IPS DF 19.7 (cell line): ENCODE data around the gene HCST.
"Not testable (repeated sequence)": the region's sequence is repeated elsewhere in the genome, so short reads cannot be mapped to it uniquely, and the experiment has no call there.

Source experiments
- DNase-seq: peaks from one replicate; pipeline ENCODE4 v3.0.0-alpha.2; 2013; ENCODE audit warnings: low read depth, low spot score

HCST gene

GRCh38 chr19:35904311-35905068, 2.2 kb downstream of the HCST start:
- no peak for DNase-seq

- DNase-seq: no peak
These were observed 2.9 kb downstream of the HCST start for GRCh38 chr19:35905178-35905727.

- no peak for DNase-seq
These were observed 5.0 kb downstream of the HCST start for GRCh38 chr19:35907377-35907745.

- no peak for DNase-seq
These were observed 5.7 kb downstream of the HCST start, which contains the start of gene TYROBP for GRCh38 chr19:35908010-35908441. TSS of gene TYROBP (minus strand) at chr19:35908295. CDS start at chr19:35908228, 67 bp downstream.

- DNase-seq: no peak
These were observed 6.8 kb downstream of the HCST start for GRCh38 chr19:35908973-35909683.

GRCh38 chr19:35909684-35910035, 7.3 kb downstream of the HCST start:
- DNase-seq: no peak

GRCh38 chr19:35910355-35910754, 8.0 kb downstream of the HCST start:
- DNase-seq: not testable (repeated sequence)

- DNase-seq: no peak
These were observed 8.8 kb downstream of the HCST start for GRCh38 chr19:35911173-35911572.

- no peak for DNase-seq
These were observed 9.5 kb downstream of the HCST start for GRCh38 chr19:35911790-35912189.

GRCh38 chr19:35913589-35913988, 11.3 kb downstream of the HCST start:
- no peak for DNase-seq

- no peak for DNase-seq
These were observed 13.1 kb downstream of the HCST start for GRCh38 chr19:35915443-35915842.

GRCh38 chr19:35919306-35919705, 17.0 kb downstream of the HCST start:
- DNase-seq: no peak

GRCh38 chr19:35921012-35921411, 18.7 kb downstream of the HCST start:
- DNase-seq: no peak

GRCh38 chr19:35925501-35925900, 23.2 kb downstream of the HCST start:
- DNase-seq: no peak

- no peak for DNase-seq
These were observed 26.2 kb downstream of the HCST start for GRCh38 chr19:35928507-35928906.

GRCh38 chr19:35929876-35930275, 27.5 kb downstream of the HCST start:
- no peak for DNase-seq

- peak; percentile 98 for DNase-seq
These were observed 29.0 kb downstream of the HCST start for GRCh38 chr19:35931161-35931873.

GRCh38 chr19:35931874-35932202, 29.5 kb downstream of the HCST start:
- no peak for DNase-seq

GRCh38 chr19:35932291-35932936, 30.1 kb downstream of the HCST start:
- DNase-seq: peak; percentile 25

GRCh38 chr19:35935911-35936737, 33.8 kb downstream of the HCST start, which contains the start of gene LRFN3:
TSS of gene LRFN3 (plus strand) at chr19:35936374. CDS start at chr19:35939426, 3,052 bp downstream.
- DNase-seq: no peak
